BE2C (cell line): ENCODE measurements around the gene CAPN5.

Source experiments
- DNase-seq: peaks from one replicate; pipeline ENCODE4 v3.0.0-alpha.2; 2020
- H3K27me3 ChIP-seq: fragments of 250-450 bp; sonication (Bioruptor Pico); 2 replicates; pipeline ENCODE4 v1.5.1; 2020; ENCODE audit warnings: mild to moderate bottlenecking
- H3K36me3 ChIP-seq: fragments of 250-450 bp; sonication (Bioruptor Pico); 2 replicates; pipeline ENCODE4 v1.5.1; 2020; ENCODE audit warnings: mild to moderate bottlenecking
- H3K4me1 ChIP-seq: fragments of 250-450 bp; sonication (Bioruptor Pico); 2 replicates; pipeline ENCODE4 v1.5.1; 2020
- H3K4me3 ChIP-seq: 2 replicates; pipeline ENCODE4 v1.5.1; 2011; ENCODE audit warnings: low read depth, low read length
- H3K9me3 ChIP-seq: fragments of 250-450 bp; sonication (Bioruptor Pico); 2 replicates; pipeline ENCODE4 v1.5.1; 2020
- CTCF ChIP-seq: IDR thresholded peaks from 2 replicates; pipeline ENCODE4 v1.5.1; 2012; ENCODE audit warnings: mild to moderate bottlenecking, low read depth, low read length

Gene CAPN5

GRCh38 chr11:77102246-77103210 lies 35.8 kb downstream of the CAPN5 start, which contains the start of gene OMP:
Gene OMP (plus strand): TSS chr11:77102840. CDS start chr11:77102840, 0 bp downstream.
- H3K9me3 ChIP-seq = no peaks in the 10 kb centered on the region
- no peaks in the 10 kb centered on the region for H3K27me3 ChIP-seq
- DNase-seq = no peak
- H3K4me3 ChIP-seq = no peak within 1 kb of the TSS
- H3K36me3 ChIP-seq = no peaks in the 10 kb centered on the region
- TF ChIP-seq CTCF = no peak
- H3K4me1 ChIP-seq = no peaks in the 10 kb centered on the region

GRCh38 chr11:77103319-77103718 lies 36.5 kb downstream of the CAPN5 start:
- Histone ChIP-seq H3K9me3 (no peaks in the 10 kb centered on the region), H3K36me3 (no peaks in the 10 kb centered on the region), H3K4me3 (no peak overlapping the region), H3K27me3 (no peaks in the 10 kb centered on the region), H3K4me1 (peaks cover 6% of the 10 kb centered on the region; the same call in 1 of the 2 replicates)
- no peak for DNase-seq
- TF ChIP-seq CTCF = no peak

GRCh38 chr11:77104727-77105126 lies 38.0 kb downstream of the CAPN5 start:
- no peaks in the 10 kb centered on the region for H3K36me3 ChIP-seq
- no peak for DNase-seq
- no peaks in the 10 kb centered on the region for H3K27me3 ChIP-seq

GRCh38 chr11:77106321-77106720 lies 39.5 kb downstream of the CAPN5 start:
- Histone ChIP-seq H3K9me3 (no peaks in the 10 kb centered on the region), H3K27me3 (no peaks in the 10 kb centered on the region), H3K36me3 (no peaks in the 10 kb centered on the region), H3K4me3 (no peak overlapping the region), H3K4me1 (peaks cover 7% of the 10 kb centered on the region; the same call in 1 of the 2 replicates)
- TF ChIP-seq CTCF = no peak
- DNase-seq = no peak

More at GRCh38 chr11:77104727-77105126, 38.0 kb downstream of the CAPN5 start:
- TF ChIP-seq CTCF = no peak
- no peaks in the 10 kb centered on the region for H3K9me3 ChIP-seq
- peaks cover 7% of the 10 kb centered on the region; the same call in 1 of the 2 replicates for H3K4me1 ChIP-seq
- no peak overlapping the region for H3K4me3 ChIP-seq

- DNase-seq = no peak
- Histone ChIP-seq H3K36me3 (no peaks in the 10 kb centered on the region), H3K9me3 (no peaks in the 10 kb centered on the region), H3K4me1 (peaks cover 7% of the 10 kb centered on the region; the same call in 1 of the 2 replicates), H3K4me3 (no peak overlapping the region), H3K27me3 (no peaks in the 10 kb centered on the region)
- TF ChIP-seq CTCF = no peak
Measured at GRCh38 chr11:77106759-77107158, 40.0 kb downstream of the CAPN5 start.

GRCh38 chr11:77107950-77108349 lies 41.2 kb downstream of the CAPN5 start:
- TF ChIP-seq CTCF = no peak
- peaks cover 7% of the 10 kb centered on the region; the same call in 1 of the 2 replicates for H3K4me1 ChIP-seq
- H3K27me3 ChIP-seq = no peaks in the 10 kb centered on the region
- no peak for DNase-seq
- no peaks in the 10 kb centered on the region for H3K36me3 ChIP-seq
- H3K4me3 ChIP-seq = no peak overlapping the region
- no peaks in the 10 kb centered on the region for H3K9me3 ChIP-seq
